Spleen (tissue), 11 donors: ENCODE results near the gene KRTAP4-5. TPM values are rescaled to one million over a fixed set of nuclear protein-coding genes. Genes with fewer than 3 reads are reported as not detected.
"Not testable (repeated sequence)": the region's sequence is repeated elsewhere in the genome, so short reads cannot be mapped to it uniquely, and the experiment has no call there.

Source experiments
- DNase-seq: peaks from one replicate; pipeline ENCODE4 v3.0.0-alpha.2; 2020
- H3K27ac ChIP-seq, 8 donors: fragments of 200-600 bp; sonication (generic) in 7 of 8; 1 replicate in 4 of 8; 2 replicates in 4 of 8; pipeline versions ENCODE4 v1.5.0 to v1.8.0; 2016 to 2021; ENCODE audit warnings: inconsistent platforms in 4 of 8, mild to moderate bottlenecking in 4 of 8, moderate library complexity in 1 of 8
- H3K27me3 ChIP-seq, 7 donors: fragments of 200-600 bp; sonication (generic) in 6 of 7; replicated peaks in 1 of 7; 1 replicate in 4 of 7; 2 replicates in 3 of 7; pipeline versions ENCODE4 v1.5.0 to v1.8.0; 2016 to 2021; ENCODE audit warnings: inconsistent platforms in 3 of 7, mild to moderate bottlenecking in 1 of 7
- H3K36me3 ChIP-seq, 6 donors: fragments of 200-600 bp; sonication (generic) in 5 of 6; 1 replicate in 4 of 6; 2 replicates in 2 of 6; pipeline versions ENCODE4 v1.5.0 to v1.8.0; 2016 to 2021; ENCODE audit warnings: inconsistent platforms in 2 of 6
- H3K4me1 ChIP-seq, 6 donors: fragments of 200-600 bp; sonication (generic) in 5 of 6; 1 replicate in 3 of 6; 2 replicates in 3 of 6; pipeline versions ENCODE4 v1.5.0 to v1.8.0; 2016 to 2021; ENCODE audit warnings: inconsistent platforms in 3 of 6
- H3K4me3 ChIP-seq, 8 donors: fragments of 200-600 bp; sonication (generic) in 7 of 8; 1 replicate in 4 of 8; 2 replicates in 4 of 8; pipeline versions ENCODE4 v1.5.0 to v1.8.0; 2016 to 2021; ENCODE audit warnings: inconsistent platforms in 4 of 8, mild to moderate bottlenecking in 4 of 8, moderate library complexity in 2 of 8
- H3K9me3 ChIP-seq, 8 donors: fragments of 200-600 bp; sonication (generic) in 7 of 8; 1 replicate in 4 of 8; 2 replicates in 4 of 8; pipeline versions ENCODE4 v1.5.0 to v1.8.0; 2016 to 2021; ENCODE audit warnings: inconsistent platforms in 4 of 8
- CTCF ChIP-seq, 11 experiments: fragments of 200-600 bp in 7 of 11; fragments of 450-650 bp in 4 of 11; sonication (generic) in 4 of 11; IDR thresholded peaks in 8 of 11; conservative IDR thresholded peaks in 3 of 11; 1 replicate in 7 of 11; 2 replicates in 4 of 11; pipeline versions ENCODE4 v1.4.0 to v1.8.0; 2016 to 2021; ENCODE audit warnings: antibody characterized with exemption in 11 of 11, inconsistent platforms in 4 of 11, mild to moderate bottlenecking in 1 of 11
- POLR2A ChIP-seq, 3 donors: fragments of 450-650 bp; IDR thresholded peaks; one replicate each; pipeline ENCODE4 v1.5.1; 2017; ENCODE audit warnings: antibody characterized with exemption in 3 of 3, mild to moderate bottlenecking in 1 of 3
- POLR2AphosphoS5 ChIP-seq, 3 donors: sonication (generic); formaldehyde crosslinking; IDR thresholded peaks; one replicate each; pipeline ENCODE4 v1.5.1; 2017; ENCODE audit warnings: antibody characterized with exemption in 3 of 3
- WGBS, 5 donors: extraction: QIAGEN DNeasy Blood & Tissue Kit in 3 of 5; methylation state at CpG; one replicate each; pipeline versions ENCODE4 v1.1.5 to v1.1.7; 2013 to 2018; 5-methylcytosine and 5-hydroxymethylcytosine counted together
- intact Hi-C: fragments of 100-400 bp; cut with DNase I; formaldehyde crosslinking; loops from one replicate; pipeline ENCODE4 v1.15.0; 2023; ENCODE audit warnings: low total_unique reads
- polyA plus RNA-seq, 3 donors: library from polyadenylated mRNA; stranded (reverse); fragments of 200-250 nt; gene quantifications; one replicate each; pipeline ENCODE4 v1.2.1, GENCODE V29; 2013
- total RNA-seq, 7 donors: library from RNA; depleted of rRNA in 3 of 7; stranded (reverse); fragments of >200 nt in 3 of 7; fragmentation: NEBNext Ultra II Directional in 4 of 7; extraction: Animal tissue kit (Norgen Biotek cat#: 25700) in 4 of 7; gene quantifications; one replicate each; pipeline versions ENCODE4 v1.1.0 to v1.2.1, GENCODE V29; 2016 to 2021
- donor health status: healthy with polysubstance abuse.
- donor health status: DM: no; HTN: no; CAD: no; lungs with moderate emphysema.
- donor health status: DM: no; HTN: no; CAD: no.
- donor health status: Bipolar disorder and iron deficiency.
- donor health status: healthy.
- donor health status: DM: no; HTN: no; CAD: no.
- donor health status: DM: yes; HTN: yes; CAD: no.

KRTAP4-5 gene
- total and polyA plus RNA-seq, 10 donors, result not detected

GRCh38 chr17:41167561-41167960 is 17.9 kb upstream of the KRTAP4-5 start:
- H3K4me3 ChIP-seq, result no peak overlapping the region
- no peaks in the 10 kb centered on the region for H3K9me3 ChIP-seq
- H3K27me3 ChIP-seq, result no peaks in the 10 kb centered on the region
- H3K36me3 ChIP-seq, result no peaks in the 10 kb centered on the region
- intact Hi-C loops, result no loop called here
- WGBS, 5 donors, result 85 to 96% (median 92%) methylated on average over 6 to 7 of the region's 7 CpGs
- DNase-seq, result no peak
- H3K4me1 ChIP-seq, result no peaks in the 10 kb centered on the region
- TF ChIP-seq CTCF (IDR thresholded peaks at IDR 0.05 in 8 of 11, conservative IDR thresholded peaks at IDR 0.05 in 3 of 11), result no peak
- TF ChIP-seq POLR2AphosphoS5 (IDR thresholded peaks at IDR 0.05), result no peak
- TF ChIP-seq POLR2A (IDR thresholded peaks at IDR 0.05), result no peak
- H3K27ac ChIP-seq, result no peak overlapping the region

- Histone ChIP-seq H3K4me1 (no peaks in the 10 kb centered on the region), H3K27me3 (peaks cover 0 to 7% (median 0%) of the 10 kb centered on the region in 7 donors), H3K27ac (no peak overlapping the region), H3K36me3 (no peaks in the 10 kb centered on the region), H3K9me3 (no peaks in the 10 kb centered on the region), H3K4me3 (no peak overlapping the region)
- TF ChIP-seq POLR2AphosphoS5 (IDR thresholded peaks at IDR 0.05), result no peak
- TF ChIP-seq POLR2A (IDR thresholded peaks at IDR 0.05), result no peak
- TF ChIP-seq CTCF (IDR thresholded peaks at IDR 0.05 in 8 of 11, conservative IDR thresholded peaks at IDR 0.05 in 3 of 11), result no peak
- DNase-seq, result no peak
- WGBS, 5 donors, result 79 to 87% (median 86%) methylated on average over 7 of the region's 7 CpGs
- intact Hi-C loops, result no loop called here
Measured at GRCh38 chr17:41163828-41164227, 14.2 kb upstream of the KRTAP4-5 start.

- no peak for DNase-seq
- no peaks in the 10 kb centered on the region for H3K36me3 ChIP-seq
- peaks cover 0 to 17% (median 0%) of the 10 kb centered on the region in 7 donors for H3K27me3 ChIP-seq
- H3K9me3 ChIP-seq, result no peaks in the 10 kb centered on the region
- intact Hi-C loops, result no loop called here
- H3K27ac ChIP-seq, result no peak within 1 kb of the TSS
- H3K4me1 ChIP-seq, result no peaks in the 10 kb centered on the region
- no peak for TF ChIP-seq CTCF (IDR thresholded peaks at IDR 0.05 in 8 of 11, conservative IDR thresholded peaks at IDR 0.05 in 3 of 11)
- TF ChIP-seq POLR2AphosphoS5 (IDR thresholded peaks at IDR 0.05), result no peak
- H3K4me3 ChIP-seq, result no peak within 1 kb of the TSS
- WGBS, 5 donors, result 80 to 100% (median 84%) methylated on average over 1 of the region's 1 CpG
Measured at GRCh38 chr17:41160648-41161047, 11.0 kb upstream of the KRTAP4-5 start, which contains the start of gene KRTAP4-4. Gene KRTAP4-4 (minus strand): TSS chr17:41160748. CDS start chr17:41160691, 57 bp downstream.

GRCh38 chr17:41160190-41160589 is 10.6 kb upstream of the KRTAP4-5 start:
- H3K27ac ChIP-seq, DNase-seq, H3K36me3 ChIP-seq, H3K4me1 ChIP-seq, H3K4me3 ChIP-seq, intact Hi-C loops, H3K9me3 ChIP-seq: not testable (repeated sequence)
- peaks cover 0 to 17% (median 0%) of the 10 kb centered on the region in 7 donors for H3K27me3 ChIP-seq
- WGBS, 5 donors, result 87 to 94% (median 90%) methylated on average over 2 to 3 of the region's 3 CpGs; no CpG with 5 or more reads in 1 of the 5 donors

GRCh38 chr17:41153856-41154255 is 4.2 kb upstream of the KRTAP4-5 start:
- Histone ChIP-seq H3K4me3 (no peak overlapping the region), H3K36me3 (no peaks in the 10 kb centered on the region), H3K27ac (no peak overlapping the region), H3K9me3 (no peaks in the 10 kb centered on the region), H3K27me3 (peaks cover 0 to 14% (median 0%) of the 10 kb centered on the region in 7 donors), H3K4me1 (no peaks in the 10 kb centered on the region)
- DNase-seq, result no peak
- intact Hi-C loops, result no loop called here
- TF ChIP-seq POLR2A (IDR thresholded peaks at IDR 0.05) (no peak), POLR2AphosphoS5 (IDR thresholded peaks at IDR 0.05) (no peak), CTCF (IDR thresholded peaks at IDR 0.05 in 8 of 11, conservative IDR thresholded peaks at IDR 0.05 in 3 of 11) (no peak)
- WGBS, 5 donors, result 7 to 18% (median 14%) methylated on average over 2 of the region's 2 CpGs
